ENCODE results near the gene KLHL28.

- TF ChIP-seq CTCF (IDR thresholded peaks at IDR 0.05) (no peak), EP300 (IDR thresholded peaks at IDR 0.05) (no peak), POLR2A (IDR thresholded peaks at IDR 0.05) (no peak)
Observed at GRCh38 chr14:44955528-44955927, 6.2 kb downstream of the KLHL28 start.
